GM19452 (cell line): ENCODE data around the gene BANP.
"Not testable (repeated sequence)": the region's sequence is repeated elsewhere in the genome, so short reads cannot be mapped to it uniquely, and the experiment has no call there.

Experiments used
- ATAC-seq: cut with Tn5 transposase; IDR thresholded peaks from one replicate; pipeline ENCODE4 v1.9.1; 2021; ENCODE audit not compliant: unreplicated experiment

BANP gene, protein sequence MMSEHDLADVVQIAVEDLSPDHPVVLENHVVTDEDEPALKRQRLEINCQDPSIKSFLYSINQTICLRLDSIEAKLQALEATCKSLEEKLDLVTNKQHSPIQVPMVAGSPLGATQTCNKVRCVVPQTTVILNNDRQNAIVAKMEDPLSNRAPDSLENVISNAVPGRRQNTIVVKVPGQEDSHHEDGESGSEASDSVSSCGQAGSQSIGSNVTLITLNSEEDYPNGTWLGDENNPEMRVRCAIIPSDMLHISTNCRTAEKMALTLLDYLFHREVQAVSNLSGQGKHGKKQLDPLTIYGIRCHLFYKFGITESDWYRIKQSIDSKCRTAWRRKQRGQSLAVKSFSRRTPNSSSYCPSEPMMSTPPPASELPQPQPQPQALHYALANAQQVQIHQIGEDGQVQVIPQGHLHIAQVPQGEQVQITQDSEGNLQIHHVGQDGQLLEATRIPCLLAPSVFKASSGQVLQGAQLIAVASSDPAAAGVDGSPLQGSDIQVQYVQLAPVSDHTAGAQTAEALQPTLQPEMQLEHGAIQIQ

GRCh38 chr16:87950765-87951551, at the start of gene BANP:
Gene BANP, plus strand, starts transcription at chr16:87951434. Its CDS starts 23,682 bp downstream, at chr16:87975116.
- ATAC-seq = peak; percentile 87

DNA sequence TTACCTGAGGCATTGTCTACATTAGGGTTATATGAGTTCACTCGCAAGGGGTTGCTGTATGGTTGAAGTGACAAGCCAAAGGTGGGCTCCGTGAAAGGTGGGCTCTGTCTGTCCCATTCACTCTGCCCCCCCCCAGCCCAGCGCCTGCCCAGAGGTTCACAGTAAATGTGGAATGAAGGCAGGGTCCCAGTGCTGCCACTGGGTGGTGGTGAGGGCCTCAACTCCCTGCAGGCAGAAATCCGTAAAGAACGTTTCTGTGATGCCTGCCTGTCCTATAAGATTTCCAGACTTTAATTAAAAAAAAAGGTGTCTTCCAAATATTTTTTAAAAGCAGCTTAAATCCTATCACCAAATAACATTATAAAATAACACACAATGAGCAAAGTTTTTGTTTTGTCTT, 46.3 kb upstream of the BANP start:
- ATAC-seq = not testable (repeated sequence)

DNA sequence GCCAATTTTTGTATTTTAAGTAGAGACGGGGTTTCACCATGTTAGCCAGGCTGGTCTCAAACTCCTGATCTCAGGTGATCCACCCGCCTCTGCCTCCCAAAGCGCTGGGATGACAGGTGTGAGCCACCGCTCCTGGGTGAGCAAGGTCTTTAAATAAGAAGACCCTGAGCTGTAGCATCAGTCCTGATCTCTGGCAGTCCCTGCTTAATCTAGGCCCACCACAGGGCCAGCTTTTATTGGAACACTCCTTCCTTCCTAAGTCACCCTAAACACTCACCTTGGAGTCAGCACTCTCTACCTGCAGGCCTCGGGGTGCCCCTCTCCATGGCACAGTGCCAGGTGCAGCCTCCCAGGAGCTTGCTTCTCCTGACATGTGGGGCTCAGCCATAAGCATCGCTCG, 45.7 kb upstream of the BANP start:
- not testable (repeated sequence) for ATAC-seq

GRCh38 chr16:87908101-87908500, 43.1 kb upstream of the BANP start:
- ATAC-seq = not testable (repeated sequence)

- ATAC-seq = not testable (repeated sequence)
Observed at GRCh38 chr16:87909203-87909935, 41.9 kb upstream of the BANP start.

GRCh38 chr16:87911106-87911763, 40.0 kb upstream of the BANP start:
- ATAC-seq = not testable (repeated sequence)

- ATAC-seq = not testable (repeated sequence)
Observed at GRCh38 chr16:87912691-87913090, 38.5 kb upstream of the BANP start.

- ATAC-seq = not testable (repeated sequence)
Observed at GRCh38 chr16:87914021-87914725, 37.1 kb upstream of the BANP start.

DNA sequence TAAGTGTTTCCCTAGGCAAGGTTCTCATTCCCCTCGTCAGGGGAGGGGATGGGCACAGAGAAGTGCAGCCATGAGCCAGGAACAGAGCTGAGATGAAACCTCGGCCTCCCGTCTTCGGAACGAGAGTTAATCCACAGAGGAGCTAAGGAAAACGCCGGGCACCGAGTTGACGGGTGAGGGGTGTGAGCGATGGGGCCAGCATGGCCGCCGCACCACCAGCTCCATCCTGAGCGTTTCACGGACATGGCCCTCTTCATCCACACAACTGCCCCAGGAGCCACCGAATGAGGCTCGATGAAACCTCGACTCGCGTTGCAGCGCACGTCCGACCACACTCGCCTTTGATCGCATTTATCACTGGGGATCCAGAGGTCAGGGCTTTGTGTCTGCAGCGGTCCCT, 36.4 kb upstream of the BANP start:
- ATAC-seq = no peak

- no peak for ATAC-seq
Observed at GRCh38 chr16:87917503-87917902, 33.7 kb upstream of the BANP start.

GRCh38 chr16:87918338-87918737, 32.9 kb upstream of the BANP start:
- ATAC-seq = no peak

GRCh38 chr16:87918866-87919680, 32.2 kb upstream of the BANP start:
- ATAC-seq = no peak

- ATAC-seq = no peak
Observed at GRCh38 chr16:87919681-87919994, 31.6 kb upstream of the BANP start.

- no peak for ATAC-seq
Observed at GRCh38 chr16:87921236-87921773, 29.9 kb upstream of the BANP start.

- ATAC-seq = no peak
Observed at GRCh38 chr16:87922250-87922871, 28.9 kb upstream of the BANP start.

- ATAC-seq = no peak
Observed at GRCh38 chr16:87924041-87924810, 27.0 kb upstream of the BANP start.

DNA sequence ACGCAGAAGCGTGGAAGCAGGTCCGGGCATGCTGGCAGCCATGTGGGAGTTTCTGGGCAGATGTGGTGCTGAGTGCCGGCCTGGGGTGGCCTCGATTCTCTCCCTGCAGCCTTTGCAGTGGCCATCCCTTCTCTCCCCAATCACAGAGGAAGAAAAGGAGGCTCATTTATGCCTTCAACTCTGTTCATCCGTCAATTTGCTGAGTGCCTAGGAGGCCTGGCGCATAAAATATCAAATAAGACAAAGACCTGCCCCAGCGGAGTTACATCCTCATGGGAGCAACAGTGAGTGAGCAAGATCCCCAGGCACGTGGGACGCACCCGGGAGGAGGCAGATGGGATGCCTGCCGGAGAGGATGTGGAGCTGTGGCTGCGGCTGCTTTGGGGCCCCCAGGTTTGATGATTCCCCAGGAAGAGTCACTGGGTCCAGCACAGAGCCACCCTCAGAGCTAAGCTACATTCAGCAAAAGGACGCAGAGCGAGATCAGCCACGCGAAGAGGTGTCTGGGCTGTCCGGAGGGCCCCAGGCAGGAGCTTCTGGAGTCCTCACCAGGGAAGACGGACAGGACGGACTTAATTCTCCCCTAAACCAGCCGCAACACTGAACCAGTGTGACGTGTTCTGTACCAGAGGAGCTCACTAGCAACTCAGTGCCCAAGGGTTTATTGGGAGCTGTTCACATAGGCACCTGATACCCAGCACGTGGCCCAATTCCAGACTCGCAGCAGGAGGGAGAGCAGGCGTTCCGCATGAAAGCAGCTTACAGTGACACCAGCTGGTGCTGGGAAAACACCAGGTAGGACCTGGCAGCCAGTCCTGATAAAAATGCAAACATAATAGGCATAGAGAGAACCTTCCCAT, 26.2 kb upstream of the BANP start:
- no peak for ATAC-seq
